BLaER1 (cell line): Measurements from ENCODE around the gene GRK1.

Experiments used
- H3K27ac ChIP-seq: shearing (Covaris generic); formaldehyde crosslinking; 2 replicates; pipeline ENCODE4 v1.8.1; 2022
- H3K27me3 ChIP-seq: shearing (Covaris generic); formaldehyde crosslinking; 2 replicates; pipeline ENCODE4 v1.8.1; 2022
- H3K36me3 ChIP-seq: shearing (Covaris generic); formaldehyde crosslinking; 2 replicates; pipeline ENCODE4 v1.8.1; 2022
- H3K4me1 ChIP-seq: shearing (Covaris generic); formaldehyde crosslinking; 2 replicates; pipeline ENCODE4 v1.8.1; 2022
- H3K4me2 ChIP-seq: shearing (Covaris generic); formaldehyde crosslinking; 2 replicates; pipeline ENCODE4 v1.8.1; 2022
- H3K4me3 ChIP-seq: shearing (Covaris generic); formaldehyde crosslinking; 2 replicates; pipeline ENCODE4 v1.8.1; 2022
- H3K9ac ChIP-seq: shearing (Covaris generic); formaldehyde crosslinking; 2 replicates; pipeline ENCODE4 v1.8.1; 2022
- H3K9me3 ChIP-seq: shearing (Covaris generic); formaldehyde crosslinking; 2 replicates; pipeline ENCODE4 v1.8.1; 2022
- H4K20me1 ChIP-seq: shearing (Covaris generic); formaldehyde crosslinking; 2 replicates; pipeline ENCODE4 v1.8.1; 2022
- Cebpa-rat ChIP-seq: shearing (Covaris generic); IDR thresholded peaks from 2 replicates; pipeline ENCODE4 v1.8.1; 2022

Gene GRK1

DNA sequence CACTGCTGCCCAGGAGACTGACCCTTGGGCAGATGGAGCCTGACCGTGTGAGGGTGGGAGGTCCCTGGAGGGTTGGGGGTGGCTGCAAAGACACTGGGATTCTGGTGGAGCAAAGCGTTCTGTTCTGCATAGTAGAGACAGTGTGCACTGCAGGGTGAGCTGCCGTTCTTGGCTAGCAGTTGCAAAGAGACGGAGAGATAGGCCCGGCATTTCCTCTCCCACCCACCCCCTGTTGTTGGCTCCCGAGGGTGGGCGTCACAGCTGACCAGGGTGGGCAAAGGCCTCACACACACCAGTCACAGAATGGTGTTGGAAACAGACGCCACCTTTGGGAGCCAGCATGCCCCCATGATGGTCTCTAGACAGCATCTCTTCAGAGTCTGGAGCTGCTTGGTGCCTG lies 103.4 kb downstream of the GRK1 start:
- Histone ChIP-seq H3K27me3 (no peaks in the 10 kb centered on the region), H3K4me3 (no peak overlapping the region), H3K36me3 (peaks cover 7% of the 10 kb centered on the region; the same call in 1 of the 2 replicates), H3K27ac (no peak overlapping the region), H3K9me3 (peaks cover 43% of the 10 kb centered on the region), H3K4me2 (peak overlapping the region; percentile 29; the same call in 1 of the 2 replicates), H3K4me1 (peaks cover 69% of the 10 kb centered on the region), H3K9ac (no peak overlapping the region), H4K20me1 (no peaks in the 10 kb centered on the region)
- no peak for TF ChIP-seq Cebpa-rat

GRCh38 chr13:113770937-113771336 lies 103.9 kb downstream of the GRK1 start:
- Histone ChIP-seq H3K9me3 (peaks cover 43% of the 10 kb centered on the region), H4K20me1 (no peaks in the 10 kb centered on the region), H3K4me3 (no peak overlapping the region), H3K27me3 (no peaks in the 10 kb centered on the region), H3K27ac (no peak overlapping the region), H3K4me1 (peaks cover 68% of the 10 kb centered on the region), H3K9ac (no peak overlapping the region), H3K36me3 (peaks cover 7% of the 10 kb centered on the region; the same call in 1 of the 2 replicates), H3K4me2 (no peak overlapping the region; the same call in 1 of the 2 replicates)
- no peak for TF ChIP-seq Cebpa-rat

DNA sequence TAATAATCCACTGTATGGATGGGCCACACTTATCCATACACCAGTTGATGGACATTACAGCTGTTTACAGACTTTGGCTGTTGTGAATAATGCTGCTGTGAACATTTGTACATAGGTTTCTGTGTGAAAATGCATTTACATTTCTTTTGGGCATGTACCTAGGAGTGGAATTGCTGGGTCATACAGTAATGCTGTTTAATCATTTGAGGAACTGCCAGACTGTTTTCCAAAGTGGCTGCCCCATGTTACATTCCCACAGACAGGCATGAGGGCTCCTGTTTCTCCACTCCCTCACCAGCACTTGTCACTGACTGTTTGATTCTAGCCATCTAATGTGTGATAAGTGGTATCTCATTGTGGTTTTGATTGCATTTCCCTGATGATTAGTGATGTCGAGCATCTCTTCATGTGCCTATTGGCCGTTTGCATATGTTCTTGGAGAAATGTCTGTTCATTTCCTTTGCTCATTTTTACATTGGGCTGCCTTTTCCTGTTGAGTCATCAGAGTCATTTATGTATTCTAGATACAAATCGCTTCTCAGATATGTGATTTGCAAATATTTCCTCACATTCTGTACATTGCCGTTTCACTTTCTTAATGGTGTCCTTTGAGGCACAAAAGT lies 104.8 kb downstream of the GRK1 start:
- Histone ChIP-seq H3K4me2 (peak overlapping the region; percentile 22), H3K9me3 (peaks cover 43% of the 10 kb centered on the region), H3K36me3 (peaks cover 12% of the 10 kb centered on the region; the same call in 1 of the 2 replicates), H3K27ac (no peak overlapping the region), H3K4me1 (peaks cover 59% of the 10 kb centered on the region), H3K9ac (no peak overlapping the region), H4K20me1 (no peaks in the 10 kb centered on the region), H3K4me3 (no peak overlapping the region), H3K27me3 (no peaks in the 10 kb centered on the region)
- no peak for TF ChIP-seq Cebpa-rat

- Histone ChIP-seq H3K27me3 (no peaks in the 10 kb centered on the region), H3K9ac (no peak overlapping the region), H3K4me1 (peaks cover 33% of the 10 kb centered on the region; the same call in 1 of the 2 replicates), H3K4me3 (no peak overlapping the region), H3K9me3 (peaks cover 38% of the 10 kb centered on the region), H3K27ac (no peak overlapping the region), H3K36me3 (peaks cover 12% of the 10 kb centered on the region; the same call in 1 of the 2 replicates), H3K4me2 (no peak overlapping the region; the same call in 1 of the 2 replicates), H4K20me1 (0 out of 2 replicates have a peak, but pooled peaks cover 12% of the 10 kb centered on the region)
- no peak for TF ChIP-seq Cebpa-rat
Measured at GRCh38 chr13:113774177-113775107, 107.4 kb downstream of the GRK1 start.

GRCh38 chr13:113775451-113776145 lies 108.6 kb downstream of the GRK1 start:
- TF ChIP-seq Cebpa-rat, result no peak
- Histone ChIP-seq H3K27me3 (no peaks in the 10 kb centered on the region), H3K4me2 (peak overlapping the region; percentile 9; the same call in 1 of the 2 replicates), H3K4me1 (peaks cover 23% of the 10 kb centered on the region; the same call in 1 of the 2 replicates), H3K27ac (no peak overlapping the region), H4K20me1 (0 out of 2 replicates have a peak, but pooled peaks cover 12% of the 10 kb centered on the region), H3K4me3 (no peak overlapping the region), H3K9ac (no peak overlapping the region), H3K36me3 (peaks cover 5% of the 10 kb centered on the region; the same call in 1 of the 2 replicates), H3K9me3 (peaks cover 27% of the 10 kb centered on the region)

GRCh38 chr13:113776231-113777125 lies 109.5 kb downstream of the GRK1 start:
- Histone ChIP-seq H3K9me3 (peaks cover 18% of the 10 kb centered on the region), H3K27me3 (no peaks in the 10 kb centered on the region), H3K9ac (no peak overlapping the region), H3K4me1 (peaks cover 23% of the 10 kb centered on the region; the same call in 1 of the 2 replicates), H4K20me1 (0 out of 2 replicates have a peak, but pooled peaks cover 12% of the 10 kb centered on the region), H3K4me3 (no peak overlapping the region), H3K4me2 (no peak overlapping the region), H3K36me3 (peaks cover 5% of the 10 kb centered on the region; the same call in 1 of the 2 replicates), H3K27ac (no peak overlapping the region)
- TF ChIP-seq Cebpa-rat, result no peak

DNA sequence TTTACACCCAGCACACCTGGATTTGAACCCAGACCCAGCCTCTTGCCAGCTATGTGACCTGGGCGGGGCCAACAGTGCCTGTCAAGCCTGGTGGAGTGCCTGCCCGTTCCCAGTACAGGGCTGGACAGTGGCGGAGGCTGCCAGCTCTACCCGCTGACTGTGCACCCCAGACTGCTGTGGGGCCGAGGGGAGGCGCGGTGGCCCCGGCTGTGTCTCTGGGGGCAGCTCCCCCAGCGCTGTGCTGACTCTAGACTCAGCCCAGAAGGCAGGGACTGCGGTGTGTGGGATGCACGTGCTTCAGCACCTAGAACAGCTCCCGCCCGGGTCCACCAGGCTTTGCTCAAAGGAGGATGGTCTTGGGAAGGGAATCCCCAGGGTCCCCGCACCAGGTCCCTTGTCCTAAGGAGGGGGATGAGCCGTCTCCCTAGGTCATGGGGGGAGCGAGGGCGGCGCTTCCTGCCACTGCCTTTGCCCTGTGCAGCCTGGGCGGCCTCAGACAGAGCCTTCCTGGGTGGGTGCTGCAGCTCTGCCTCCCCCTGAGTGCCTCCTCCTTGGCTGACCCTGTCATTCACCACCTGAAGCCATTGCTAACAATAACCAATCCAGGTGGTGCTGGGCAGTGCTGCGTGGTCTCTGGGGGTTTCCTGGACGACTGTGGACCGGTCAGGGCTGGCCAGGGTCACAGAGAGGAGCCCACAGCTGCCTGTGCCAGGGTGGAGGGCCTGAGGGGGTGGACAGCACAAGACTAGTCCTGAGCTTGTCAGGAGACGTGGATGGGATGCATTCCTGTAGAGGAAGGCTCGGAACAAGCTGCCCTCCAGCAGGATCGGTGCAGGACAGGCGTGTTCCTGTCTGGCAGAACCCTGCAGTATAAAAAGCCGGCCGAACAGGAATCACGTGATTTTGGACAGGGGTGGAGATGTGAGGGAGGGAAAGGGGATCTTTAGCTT lies 110.6 kb downstream of the GRK1 start:
- H3K36me3 ChIP-seq, result peaks cover 5% of the 10 kb centered on the region; the same call in 1 of the 2 replicates

More for the DNA sequence above, 110.6 kb downstream of the GRK1 start:
- H3K27ac ChIP-seq, result no peak overlapping the region
- no peak for TF ChIP-seq Cebpa-rat
- no peak overlapping the region for H3K4me3 ChIP-seq
- peaks cover 17% of the 10 kb centered on the region; the same call in 1 of the 2 replicates for H3K4me1 ChIP-seq
- H3K27me3 ChIP-seq, result no peaks in the 10 kb centered on the region
- H3K9me3 ChIP-seq, result peaks cover 7% of the 10 kb centered on the region
- H4K20me1 ChIP-seq, result 0 out of 2 replicates have a peak, but pooled peaks cover 12% of the 10 kb centered on the region
- no peak overlapping the region for H3K4me2 ChIP-seq
- H3K9ac ChIP-seq, result no peak overlapping the region
